Immature natural killer cell (primary cell): ENCODE data around the gene PTPRT. TPM values are rescaled to one million over a fixed set of nuclear protein-coding genes. Genes with fewer than 3 reads are reported as not detected.

Experiments
- DNase-seq, 3 donors: peaks; one replicate each; pipeline ENCODE4 v3.0.0; 2022; ENCODE audit warnings: mixed read lengths in 1 of 3
- H3K27ac Mint-ChIP-seq, 6 donors: one replicate each; pipeline ENCODE4 v1.8.0; 2020; ENCODE audit warnings: mixed read lengths in 6 of 6, mild to moderate bottlenecking in 5 of 6, inconsistent platforms in 4 of 6, moderate library complexity in 3 of 6
- H3K27me3 Mint-ChIP-seq, 3 donors: one replicate each; pipeline ENCODE4 v1.8.0; 2020 to 2021; ENCODE audit warnings: low read depth in 3 of 3, mild to moderate bottlenecking in 3 of 3, mixed read lengths in 3 of 3, moderate library complexity in 3 of 3, inconsistent platforms in 1 of 3
- H3K36me3 Mint-ChIP-seq, 3 donors: one replicate each; pipeline ENCODE4 v1.8.0; 2020; ENCODE audit warnings: mixed read lengths in 3 of 3, inconsistent platforms in 2 of 3, mild to moderate bottlenecking in 2 of 3
- H3K4me1 Mint-ChIP-seq, 2 donors: one replicate each; pipeline ENCODE4 v1.8.0; 2020; ENCODE audit warnings: inconsistent platforms in 2 of 2, mild to moderate bottlenecking in 2 of 2, mixed read lengths in 2 of 2, moderate library complexity in 1 of 2
- H3K4me3 Mint-ChIP-seq, 5 donors: one replicate each; pipeline ENCODE4 v1.8.0; 2020; ENCODE audit warnings: mild to moderate bottlenecking in 5 of 5, mixed read lengths in 5 of 5, inconsistent platforms in 3 of 5, moderate library complexity in 3 of 5
- H3K9me3 Mint-ChIP-seq, 6 donors: one replicate each; pipeline ENCODE4 v1.8.0; 2020; ENCODE audit warnings: mild to moderate bottlenecking in 6 of 6, mixed read lengths in 6 of 6, inconsistent platforms in 4 of 6, moderate library complexity in 3 of 6
- polyA plus RNA-seq, 3 donors: library from polyadenylated mRNA; unstranded; fragments of 300-500 nt; fragmentation: Illumina TruSeq; gene quantifications; one replicate each; pipeline ENCODE4 v1.2.3, GENCODE V29; 2021

Gene PTPRT
- polyA plus RNA-seq, 3 donors from 2014 or later, result not detected

DNA sequence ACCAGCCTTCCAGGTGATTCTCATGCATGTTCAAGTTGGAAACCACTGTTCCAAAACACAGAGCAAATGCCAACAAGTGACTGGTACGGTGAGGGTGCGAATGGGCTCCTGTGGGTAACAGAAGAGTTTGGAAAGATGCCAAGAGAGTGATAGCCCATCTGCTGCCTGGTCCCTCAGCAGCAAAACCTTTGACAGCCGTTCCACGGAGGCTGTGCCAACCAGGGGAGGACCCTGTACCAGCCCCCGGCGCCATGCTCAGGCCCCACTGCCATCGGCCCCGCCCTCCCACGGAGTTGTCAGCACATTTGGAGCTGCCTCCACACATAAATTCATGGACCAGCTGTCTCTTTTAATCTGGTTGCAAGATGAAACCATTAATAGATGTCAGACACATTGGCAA, 4.4 kb upstream of the PTPRT start:
- Mint-ChIP-seq H3K9me3 (no peaks in the 10 kb centered on the region), H3K4me1 (no peaks in the 10 kb centered on the region), H3K27me3 (peaks cover 4 to 7% (median 4%) of the 10 kb centered on the region in 3 donors), H3K4me3 (no peak overlapping the region), H3K27ac (no peak overlapping the region), H3K36me3 (no peaks in the 10 kb centered on the region)
- DNase-seq, result no peak

DNA sequence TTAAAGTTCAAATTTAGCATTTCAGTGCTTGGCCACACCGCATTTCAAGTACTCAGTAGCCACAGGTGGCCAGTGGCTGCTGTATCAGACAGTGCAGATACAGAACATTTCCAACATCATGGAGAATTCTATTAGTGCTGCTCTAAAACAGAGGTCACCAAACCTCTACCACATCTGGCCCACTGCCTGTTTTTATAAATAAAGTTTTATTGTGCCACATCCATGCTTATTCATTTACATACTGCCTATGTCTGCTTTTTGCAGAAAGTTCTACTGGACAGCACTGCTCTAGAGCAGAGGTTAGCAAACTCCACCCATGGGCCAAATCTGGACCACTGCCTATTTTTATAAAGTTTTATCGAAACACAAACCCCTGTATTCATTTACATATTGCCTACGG, 3.7 kb upstream of the PTPRT start:
- no peak for DNase-seq
- H3K4me1 Mint-ChIP-seq, result peaks cover 0 to under 1% of the 10 kb centered on the region in 2 donors
- H3K27ac Mint-ChIP-seq, result no peak overlapping the region
- H3K36me3 Mint-ChIP-seq, result no peaks in the 10 kb centered on the region
- H3K4me3 Mint-ChIP-seq, result no peak overlapping the region
- peaks cover 4 to 7% (median 4%) of the 10 kb centered on the region in 3 donors for H3K27me3 Mint-ChIP-seq
- no peaks in the 10 kb centered on the region for H3K9me3 Mint-ChIP-seq

- Mint-ChIP-seq H3K27ac (no peak overlapping the region), H3K36me3 (no peaks in the 10 kb centered on the region), H3K27me3 (peaks cover 7 to 12% (median 8%) of the 10 kb centered on the region in 3 donors), H3K4me3 (no peak overlapping the region), H3K9me3 (no peaks in the 10 kb centered on the region), H3K4me1 (peaks cover 3 to 8% of the 10 kb centered on the region in 2 donors)
- no peak for DNase-seq
Measured at GRCh38 chr20:43191946-43192863, 2.5 kb upstream of the PTPRT start.

DNA sequence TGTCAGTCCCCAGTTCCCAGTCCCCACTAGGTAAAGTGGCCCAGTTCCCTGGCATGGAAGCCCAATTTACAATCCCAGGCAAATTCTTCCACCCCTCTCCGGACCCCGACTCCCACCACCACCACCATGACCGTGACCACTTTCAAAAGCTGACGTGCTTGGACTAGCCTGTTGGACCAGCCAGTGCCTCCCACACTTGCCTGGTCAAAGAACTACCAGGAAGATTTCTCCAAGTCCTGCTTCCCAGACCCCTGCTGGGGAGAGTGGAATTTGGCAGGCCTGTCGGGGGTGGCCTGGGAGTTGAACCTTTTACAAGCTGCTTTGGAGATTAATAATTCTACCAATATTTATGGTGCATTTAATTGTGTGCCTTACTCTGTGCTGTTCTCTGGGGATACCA, 1.4 kb upstream of the PTPRT start:
- Mint-ChIP-seq H3K27me3 (peaks cover 7 to 12% (median 10%) of the 10 kb centered on the region in 3 donors), H3K4me3 (no peak overlapping the region)

DNA sequence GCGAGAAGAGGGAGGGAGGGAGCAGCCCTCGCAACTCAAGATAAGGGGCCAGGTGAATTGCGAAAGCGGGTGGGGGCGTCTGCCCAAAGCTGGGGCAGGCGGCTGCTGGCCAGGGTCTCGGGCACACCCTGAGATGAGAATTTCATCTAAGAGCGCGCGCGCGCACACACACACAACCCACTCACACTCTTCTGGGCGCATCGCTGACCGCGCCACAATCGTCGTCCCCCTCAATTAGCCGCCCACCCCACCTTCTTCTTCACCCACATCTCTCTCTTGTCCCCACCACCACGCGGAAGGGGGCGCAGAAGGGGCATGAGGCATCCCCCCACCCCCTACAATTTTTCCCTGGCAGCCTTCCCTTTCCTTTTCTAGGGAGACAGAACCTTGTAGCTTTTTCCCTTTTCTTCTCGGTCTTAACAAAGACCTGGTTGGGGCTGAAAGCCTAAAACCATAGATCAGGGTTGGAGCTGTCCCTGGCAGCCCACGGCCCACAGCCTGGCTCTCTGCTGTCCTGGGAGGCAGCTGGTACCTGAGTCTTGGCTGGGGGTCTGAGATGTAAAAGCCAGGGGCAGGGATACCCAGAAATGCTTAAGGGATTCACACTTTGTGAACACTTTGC, 737 bp upstream of the PTPRT start:
- H3K4me3 Mint-ChIP-seq, result no peak overlapping the region
- H3K36me3 Mint-ChIP-seq, result no peaks in the 10 kb centered on the region
- peaks cover 3 to 8% of the 10 kb centered on the region in 2 donors for H3K4me1 Mint-ChIP-seq
- DNase-seq, result no peak
- no peak overlapping the region for H3K27ac Mint-ChIP-seq
- peaks cover 7 to 12% (median 10%) of the 10 kb centered on the region in 3 donors for H3K27me3 Mint-ChIP-seq
- no peaks in the 10 kb centered on the region for H3K9me3 Mint-ChIP-seq

More for the DNA sequence above, 1.4 kb upstream of the PTPRT start:
- no peaks in the 10 kb centered on the region for H3K36me3 Mint-ChIP-seq
- H3K27ac Mint-ChIP-seq, result no peak overlapping the region
- peaks cover 3 to 8% of the 10 kb centered on the region in 2 donors for H3K4me1 Mint-ChIP-seq
- no peaks in the 10 kb centered on the region for H3K9me3 Mint-ChIP-seq
- no peak for DNase-seq

DNA sequence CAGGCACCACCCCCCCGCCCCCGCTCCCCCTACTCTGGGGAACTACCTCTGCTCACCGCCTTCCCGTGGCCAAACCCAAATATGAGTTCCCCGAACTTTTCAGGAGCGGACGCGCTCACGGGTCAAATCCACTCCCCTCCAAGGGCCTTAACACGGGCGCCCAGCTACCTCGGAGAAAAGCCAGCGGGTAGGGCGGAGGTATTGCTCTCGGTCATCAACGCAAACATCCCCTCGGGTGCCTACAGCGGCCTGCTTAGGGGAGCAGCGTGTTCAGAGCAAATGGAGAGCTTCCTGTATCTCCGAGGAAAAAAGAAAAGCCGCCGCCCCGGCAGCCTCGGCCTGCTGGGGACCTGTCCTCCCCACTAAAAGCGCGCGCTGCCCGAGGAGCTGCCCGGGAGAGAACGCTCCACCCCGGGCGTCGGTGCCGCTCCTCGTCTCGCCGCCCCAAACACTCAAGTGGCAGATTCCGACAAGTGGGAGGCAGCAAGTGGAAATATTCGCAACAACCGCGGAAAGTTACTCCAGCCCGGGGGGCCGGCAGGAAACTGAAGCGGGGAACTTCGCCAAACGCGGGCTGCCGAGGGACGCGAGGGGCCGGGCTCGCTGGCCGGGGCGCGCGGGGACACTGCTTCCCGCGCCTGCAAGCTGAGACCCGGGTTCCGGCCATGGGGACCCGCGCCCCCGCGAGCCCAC, 699 bp downstream of the PTPRT start:
- H3K4me3 Mint-ChIP-seq, result no peak overlapping the region

DNA sequence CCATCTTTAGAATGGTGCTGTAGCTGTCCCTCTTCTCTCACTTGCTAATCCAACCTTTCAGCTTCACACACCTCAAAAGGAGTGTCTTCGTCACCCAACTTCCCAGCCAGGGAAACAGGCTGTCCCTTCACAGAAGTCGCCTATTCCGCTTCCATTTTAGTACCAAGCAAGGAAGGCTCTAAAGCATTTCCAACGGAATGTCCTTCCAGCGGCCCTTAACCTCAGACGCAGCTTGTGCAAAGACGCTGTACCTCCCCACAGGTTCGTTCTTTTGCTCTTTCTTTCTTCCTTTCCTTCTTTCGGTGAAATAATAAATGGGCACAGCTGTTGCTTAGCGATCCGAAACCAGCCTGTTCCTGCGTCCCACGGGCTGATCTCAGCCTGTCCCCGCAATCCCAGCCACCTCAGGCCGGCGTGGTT, 1.5 kb downstream of the PTPRT start:
- Mint-ChIP-seq H3K27ac (no peak overlapping the region), H3K27me3 (peaks cover 7 to 12% (median 12%) of the 10 kb centered on the region in 3 donors), H3K36me3 (no peaks in the 10 kb centered on the region), H3K4me3 (no peak overlapping the region), H3K9me3 (no peaks in the 10 kb centered on the region), H3K4me1 (peaks cover 3 to 8% of the 10 kb centered on the region in 2 donors)
- no peak for DNase-seq

More for the DNA sequence above, 699 bp downstream of the PTPRT start:
- H3K9me3 Mint-ChIP-seq, result no peaks in the 10 kb centered on the region
- H3K4me1 Mint-ChIP-seq, result peaks cover 3 to 8% of the 10 kb centered on the region in 2 donors
- H3K27me3 Mint-ChIP-seq, result peaks cover 7 to 13% (median 12%) of the 10 kb centered on the region in 3 donors
- no peak overlapping the region for H3K27ac Mint-ChIP-seq
- DNase-seq, result no peak
- no peaks in the 10 kb centered on the region for H3K36me3 Mint-ChIP-seq

DNA sequence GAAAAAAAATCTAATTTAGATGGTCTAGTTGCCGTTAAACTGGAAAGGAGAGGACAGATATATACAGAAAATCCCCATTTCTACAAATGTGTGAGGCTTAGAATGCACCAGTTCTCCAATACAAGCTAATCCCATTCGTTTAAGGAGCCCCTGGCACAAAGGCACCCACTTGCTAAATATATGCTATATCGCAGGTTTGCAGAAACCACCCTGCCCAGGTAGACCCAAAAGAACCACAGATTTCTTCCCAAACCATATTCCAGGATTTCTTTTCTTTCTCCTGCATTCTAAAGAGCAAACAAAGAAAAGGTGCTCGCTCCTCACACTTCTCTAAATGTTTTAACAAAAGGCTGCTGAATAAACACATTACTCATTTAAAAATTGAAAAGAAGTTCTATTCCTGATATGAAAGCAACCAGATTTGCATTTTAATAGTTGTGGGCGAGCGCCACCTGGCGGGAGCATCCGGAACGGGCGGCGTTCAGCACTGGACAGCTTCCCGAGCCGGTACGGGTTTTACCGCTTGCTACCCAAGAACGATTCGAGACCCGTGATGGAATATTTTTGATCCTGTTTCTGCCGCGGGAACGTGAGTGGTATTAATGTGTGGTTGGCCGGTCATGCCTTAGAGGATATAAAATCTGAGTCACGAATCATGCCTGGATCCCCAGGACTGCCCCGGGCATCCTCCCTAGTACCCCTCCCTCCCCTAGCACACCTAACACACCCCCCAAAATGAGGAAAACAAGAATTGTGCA, 2.1 kb downstream of the PTPRT start:
- no peak overlapping the region for H3K4me3 Mint-ChIP-seq
- H3K27me3 Mint-ChIP-seq, result peaks cover 6 to 12% (median 10%) of the 10 kb centered on the region in 3 donors
- peaks cover 3 to 8% of the 10 kb centered on the region in 2 donors for H3K4me1 Mint-ChIP-seq
- peak; percentile 6 to 28 (median 14) for DNase-seq
- no peaks in the 10 kb centered on the region for H3K36me3 Mint-ChIP-seq
- no peaks in the 10 kb centered on the region for H3K9me3 Mint-ChIP-seq
- H3K27ac Mint-ChIP-seq, result no peak overlapping the region

DNA sequence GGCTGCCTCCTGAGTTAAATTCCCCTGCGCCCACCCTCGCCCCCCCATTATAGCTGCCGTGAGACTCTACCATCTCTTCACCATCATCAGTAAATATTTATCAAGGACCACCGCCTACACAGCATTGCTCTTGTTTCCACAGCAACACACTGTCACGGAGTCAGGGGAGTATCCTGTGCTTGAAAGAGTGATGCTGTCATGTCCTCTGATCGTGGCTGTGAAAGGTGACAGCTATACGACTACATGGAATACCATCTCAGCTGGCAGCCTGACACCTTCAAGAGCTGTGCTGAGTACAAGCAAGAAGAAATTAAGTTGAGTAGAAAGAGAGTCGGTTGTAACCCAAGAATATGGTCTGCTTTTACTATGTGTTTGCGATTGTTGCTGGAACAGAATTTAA, 3.4 kb downstream of the PTPRT start:
- H3K27ac Mint-ChIP-seq, result no peak overlapping the region
- no peaks in the 10 kb centered on the region for H3K36me3 Mint-ChIP-seq
- H3K27me3 Mint-ChIP-seq, result peaks cover 7 to 12% (median 9%) of the 10 kb centered on the region in 3 donors
- H3K4me3 Mint-ChIP-seq, result no peak overlapping the region
- peaks cover 3 to 8% of the 10 kb centered on the region in 2 donors for H3K4me1 Mint-ChIP-seq
- H3K9me3 Mint-ChIP-seq, result peaks cover 0 to 3% (median 0%) of the 10 kb centered on the region in 6 donors
- DNase-seq, result no peak

DNA sequence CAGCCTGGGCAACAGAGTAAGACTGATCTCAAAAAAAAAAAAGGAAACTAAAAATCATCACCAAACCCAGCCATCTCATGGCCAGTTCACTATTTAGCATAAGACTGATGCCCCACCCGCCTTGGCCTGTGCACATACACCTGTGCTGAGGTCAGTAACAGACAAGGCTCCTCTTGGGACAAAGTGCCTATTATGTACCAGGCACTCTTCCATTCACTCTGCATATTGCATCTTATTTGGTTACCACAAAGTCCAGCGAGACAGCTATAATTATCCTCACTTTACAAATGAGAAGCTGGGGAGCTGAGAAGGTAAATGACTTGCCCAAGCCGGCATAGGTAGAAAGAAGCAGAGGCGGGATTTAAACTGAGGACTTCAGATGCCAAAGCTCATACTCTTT, 3.8 kb downstream of the PTPRT start:
- peaks cover 0 to 3% (median 0%) of the 10 kb centered on the region in 6 donors for H3K9me3 Mint-ChIP-seq
- no peaks in the 10 kb centered on the region for H3K36me3 Mint-ChIP-seq
- H3K4me1 Mint-ChIP-seq, result peaks cover 3 to 8% of the 10 kb centered on the region in 2 donors
- H3K27ac Mint-ChIP-seq, result no peak overlapping the region
- DNase-seq, result no peak
- peaks cover 7 to 9% (median 9%) of the 10 kb centered on the region in 3 donors for H3K27me3 Mint-ChIP-seq
- H3K4me3 Mint-ChIP-seq, result no peak overlapping the region

DNA sequence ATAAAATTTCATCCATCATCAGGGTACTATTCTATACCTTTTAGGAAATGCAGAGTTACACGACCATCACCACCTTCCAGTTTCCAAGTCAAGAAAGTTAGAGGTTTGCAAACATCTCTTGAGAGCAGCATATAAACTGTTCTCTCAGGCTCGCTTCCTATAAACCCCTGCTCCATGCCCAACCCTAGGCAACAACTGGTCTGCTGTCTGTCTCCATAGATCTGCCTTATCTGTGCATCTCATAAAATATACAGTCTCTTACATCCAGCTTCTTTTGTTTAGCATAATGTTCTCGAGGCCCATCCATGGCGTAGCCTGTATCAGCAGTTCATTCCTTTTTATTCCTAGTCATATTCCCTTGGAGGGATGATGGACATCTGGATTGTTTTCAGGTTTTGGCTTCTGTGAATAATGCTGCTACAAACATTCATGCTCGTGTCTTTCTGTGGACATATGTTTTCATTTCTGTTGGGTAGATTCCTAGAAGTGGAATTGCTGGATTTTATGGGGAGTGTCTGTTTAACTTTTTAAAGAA, 6.1 kb downstream of the PTPRT start:
- Mint-ChIP-seq H3K27ac (no peak overlapping the region), H3K4me3 (no peak overlapping the region), H3K4me1 (peaks cover 3 to 8% of the 10 kb centered on the region in 2 donors), H3K9me3 (peaks cover 0 to 5% (median 0%) of the 10 kb centered on the region in 6 donors), H3K36me3 (no peaks in the 10 kb centered on the region), H3K27me3 (peaks cover 8 to 11% (median 10%) of the 10 kb centered on the region in 3 donors)
- DNase-seq, result no peak

DNA sequence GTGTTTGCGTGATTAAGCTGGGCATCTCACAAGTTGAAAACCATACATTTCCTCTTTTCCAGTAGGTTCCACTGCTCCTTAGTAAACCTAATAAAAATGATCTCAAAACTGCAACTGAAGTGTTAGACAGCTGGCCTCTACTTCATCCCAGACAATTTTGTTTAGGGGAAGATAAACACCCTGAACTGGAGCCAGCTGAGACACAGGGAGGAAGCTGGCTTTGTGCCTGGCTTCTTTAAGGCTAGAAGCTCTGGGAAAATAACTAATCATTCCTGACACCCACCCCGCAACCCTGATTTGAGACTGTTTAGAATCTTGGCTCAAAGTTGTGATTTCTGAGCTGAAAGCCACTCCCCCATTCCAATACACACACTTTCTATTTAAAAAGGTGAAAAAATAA, 11.6 kb downstream of the PTPRT start:
- peaks cover 5 to 9% (median 5%) of the 10 kb centered on the region in 3 donors for H3K27me3 Mint-ChIP-seq
- peaks cover 0 to 5% (median 0%) of the 10 kb centered on the region in 6 donors for H3K9me3 Mint-ChIP-seq
- no peaks in the 10 kb centered on the region for H3K4me1 Mint-ChIP-seq
- H3K4me3 Mint-ChIP-seq, result no peak overlapping the region
- H3K27ac Mint-ChIP-seq, result no peak overlapping the region
- no peak for DNase-seq
- no peaks in the 10 kb centered on the region for H3K36me3 Mint-ChIP-seq

DNA sequence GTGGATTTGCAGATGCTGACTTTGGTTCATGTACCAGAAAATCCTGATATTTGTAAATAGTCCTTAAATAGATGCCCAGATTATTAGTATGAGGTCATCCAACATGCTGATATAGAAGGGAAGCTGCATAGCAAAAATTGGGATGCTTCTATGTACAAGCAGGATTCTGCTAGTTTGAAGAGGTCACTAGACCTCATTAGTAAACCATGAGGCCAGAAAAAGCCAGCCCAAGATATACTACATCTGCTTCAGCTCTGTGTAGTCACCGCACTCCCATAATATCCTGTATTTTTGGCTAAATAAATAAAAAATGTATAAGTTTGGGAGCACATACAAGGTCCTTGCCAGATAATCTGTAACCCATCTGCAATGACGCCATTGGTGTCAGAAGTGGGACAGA, 13.0 kb downstream of the PTPRT start:
- peaks cover 0 to 2% (median 0%) of the 10 kb centered on the region in 6 donors for H3K9me3 Mint-ChIP-seq
- H3K4me3 Mint-ChIP-seq, result no peak overlapping the region
- no peaks in the 10 kb centered on the region for H3K36me3 Mint-ChIP-seq
- H3K27ac Mint-ChIP-seq, result no peak overlapping the region
- no peak for DNase-seq
- H3K27me3 Mint-ChIP-seq, result peaks cover 3 to 9% (median 5%) of the 10 kb centered on the region in 3 donors
- H3K4me1 Mint-ChIP-seq, result no peaks in the 10 kb centered on the region
